ENCODE measurements around the gene MRPL49. TPM values are rescaled to one million over a fixed set of nuclear protein-coding genes. Genes with fewer than 3 reads are reported as not detected.

Gene MRPL49
- total and polyA plus RNA-seq, 2 of the 13 experiments (the other 11 are each of a cell fraction or from before 2014, with no cell fraction given) = 39.2 to 53.3 TPM

GRCh38 chr11:65169164-65169641, 47.1 kb downstream of the MRPL49 start (continued):
- TF ChIP-seq, protein P1, sequence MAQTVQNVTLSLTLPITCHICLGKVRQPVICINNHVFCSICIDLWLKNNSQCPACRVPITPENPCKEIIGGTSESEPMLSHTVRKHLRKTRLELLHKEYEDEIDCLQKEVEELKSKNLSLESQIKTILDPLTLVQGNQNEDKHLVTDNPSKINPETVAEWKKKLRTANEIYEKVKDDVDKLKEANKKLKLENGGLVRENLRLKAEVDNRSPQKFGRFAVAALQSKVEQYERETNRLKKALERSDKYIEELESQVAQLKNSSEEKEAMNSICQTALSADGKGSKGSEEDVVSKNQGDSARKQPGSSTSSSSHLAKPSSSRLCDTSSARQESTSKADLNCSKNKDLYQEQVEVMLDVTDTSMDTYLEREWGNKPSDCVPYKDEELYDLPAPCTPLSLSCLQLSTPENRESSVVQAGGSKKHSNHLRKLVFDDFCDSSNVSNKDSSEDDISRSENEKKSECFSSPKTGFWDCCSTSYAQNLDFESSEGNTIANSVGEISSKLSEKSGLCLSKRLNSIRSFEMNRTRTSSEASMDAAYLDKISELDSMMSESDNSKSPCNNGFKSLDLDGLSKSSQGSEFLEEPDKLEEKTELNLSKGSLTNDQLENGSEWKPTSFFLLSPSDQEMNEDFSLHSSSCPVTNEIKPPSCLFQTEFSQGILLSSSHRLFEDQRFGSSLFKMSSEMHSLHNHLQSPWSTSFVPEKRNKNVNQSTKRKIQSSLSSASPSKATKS (CRISPR knock-in tag; IDR thresholded peaks at IDR 0.05) = no peak
- TF ChIP-seq ZFX (CRISPR knock-in tag; IDR thresholded peaks at IDR 0.05; ENCODE audit: low read depth) (peak; percentile 41), ZNF484 (CRISPR knock-in tag; IDR thresholded peaks at IDR 0.05; ENCODE audit: borderline replicate concordance, low read depth) (no peak), ZBTB38 (CRISPR knock-in tag; IDR thresholded peaks at IDR 0.05) (peak; percentile 85), ARNT2 (CRISPR knock-in tag; IDR thresholded peaks at IDR 0.05; ENCODE audit: low read depth) (no peak), ZNF10 (CRISPR knock-in tag; IDR thresholded peaks at IDR 0.05; ENCODE audit: borderline replicate concordance, low read depth) (no peak), ZMYM3 (CRISPR knock-in tag; IDR thresholded peaks at IDR 0.05) (0 out of 2 replicates have a peak, but pooled peaks have one; percentile 24), KLF9 (CRISPR knock-in tag; IDR thresholded peaks at IDR 0.05; ENCODE audit: low read depth) (no peak), CCDC6 (CRISPR knock-in tag; IDR thresholded peaks at IDR 0.05) (no peak), ZNF124 (CRISPR knock-in tag; IDR thresholded peaks at IDR 0.05) (no peak), ZNF615 (CRISPR knock-in tag; IDR thresholded peaks at IDR 0.05; ENCODE audit: borderline replicate concordance) (no peak), FOXM1 (CRISPR knock-in tag; IDR thresholded peaks at IDR 0.05) (no peak), ZNF687 (CRISPR knock-in tag; IDR thresholded peaks at IDR 0.05) (peak; percentile 53)
- TF ChIP-seq, protein P2, sequence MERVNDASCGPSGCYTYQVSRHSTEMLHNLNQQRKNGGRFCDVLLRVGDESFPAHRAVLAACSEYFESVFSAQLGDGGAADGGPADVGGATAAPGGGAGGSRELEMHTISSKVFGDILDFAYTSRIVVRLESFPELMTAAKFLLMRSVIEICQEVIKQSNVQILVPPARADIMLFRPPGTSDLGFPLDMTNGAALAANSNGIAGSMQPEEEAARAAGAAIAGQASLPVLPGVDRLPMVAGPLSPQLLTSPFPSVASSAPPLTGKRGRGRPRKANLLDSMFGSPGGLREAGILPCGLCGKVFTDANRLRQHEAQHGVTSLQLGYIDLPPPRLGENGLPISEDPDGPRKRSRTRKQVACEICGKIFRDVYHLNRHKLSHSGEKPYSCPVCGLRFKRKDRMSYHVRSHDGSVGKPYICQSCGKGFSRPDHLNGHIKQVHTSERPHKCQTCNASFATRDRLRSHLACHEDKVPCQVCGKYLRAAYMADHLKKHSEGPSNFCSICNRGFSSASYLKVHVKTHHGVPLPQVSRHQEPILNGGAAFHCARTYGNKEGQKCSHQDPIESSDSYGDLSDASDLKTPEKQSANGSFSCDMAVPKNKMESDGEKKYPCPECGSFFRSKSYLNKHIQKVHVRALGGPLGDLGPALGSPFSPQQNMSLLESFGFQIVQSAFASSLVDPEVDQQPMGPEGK (CRISPR knock-in tag; IDR thresholded peaks at IDR 0.05) = no peak
- TF ChIP-seq, protein P3, sequence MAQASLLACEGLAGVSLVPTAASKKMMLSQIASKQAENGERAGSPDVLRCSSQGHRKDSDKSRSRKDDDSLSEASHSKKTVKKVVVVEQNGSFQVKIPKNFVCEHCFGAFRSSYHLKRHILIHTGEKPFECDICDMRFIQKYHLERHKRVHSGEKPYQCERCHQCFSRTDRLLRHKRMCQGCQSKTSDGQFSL (CRISPR knock-in tag; IDR thresholded peaks at IDR 0.05) = no peak

Data from HepG2 (cell line).